ENCODE measurements around the gene MAP1LC3B2.

- no peak for TF ChIP-seq CTCF (conservative IDR thresholded peaks at IDR 0.05 in 1 of 2, IDR thresholded peaks at IDR 0.05 in 1 of 2; ENCODE audit: extremely low read depth in 1 of 2, insufficient read depth in 1 of 2, low read depth in 1 of 2, low read length in 2 of 2)
- TF ChIP-seq EZH2 (IDR thresholded peaks at IDR 0.05; ENCODE audit: borderline replicate concordance, low read length), result no peak
These were observed 38.7 kb downstream of the MAP1LC3B2 start for GRCh38 chr12:116597886-116598285.
